ENCODE measurements around the gene ZNF417. TPM values are rescaled to one million over a fixed set of nuclear protein-coding genes. Genes with fewer than 3 reads are reported as not detected.
A peak's percentile ranks its signal among the peaks of the same experiment; 100 is the strongest.

The ZNF417 gene
- total RNA-seq, 1 donor from 2014 or later, result 25.9 TPM

GRCh38 chr19:57935731-57936130 lies 19.3 kb upstream of the ZNF417 start:
- Mint-ChIP-seq H3K4me3 (ENCODE audit: low read depth) (peak overlapping the region; percentile 97), H3K9me3 (ENCODE audit: low read depth) (peaks cover 48% of the 10 kb centered on the region), H3K27me3 (no peaks in the 10 kb centered on the region), H3K4me1 (ENCODE audit: low read depth) (peaks cover 6% of the 10 kb centered on the region), H3K27ac (peak overlapping the region; percentile 57), H3K36me3 (ENCODE audit: insufficient read depth) (peaks cover 72% of the 10 kb centered on the region)
- TF ChIP-seq, protein P1, sequence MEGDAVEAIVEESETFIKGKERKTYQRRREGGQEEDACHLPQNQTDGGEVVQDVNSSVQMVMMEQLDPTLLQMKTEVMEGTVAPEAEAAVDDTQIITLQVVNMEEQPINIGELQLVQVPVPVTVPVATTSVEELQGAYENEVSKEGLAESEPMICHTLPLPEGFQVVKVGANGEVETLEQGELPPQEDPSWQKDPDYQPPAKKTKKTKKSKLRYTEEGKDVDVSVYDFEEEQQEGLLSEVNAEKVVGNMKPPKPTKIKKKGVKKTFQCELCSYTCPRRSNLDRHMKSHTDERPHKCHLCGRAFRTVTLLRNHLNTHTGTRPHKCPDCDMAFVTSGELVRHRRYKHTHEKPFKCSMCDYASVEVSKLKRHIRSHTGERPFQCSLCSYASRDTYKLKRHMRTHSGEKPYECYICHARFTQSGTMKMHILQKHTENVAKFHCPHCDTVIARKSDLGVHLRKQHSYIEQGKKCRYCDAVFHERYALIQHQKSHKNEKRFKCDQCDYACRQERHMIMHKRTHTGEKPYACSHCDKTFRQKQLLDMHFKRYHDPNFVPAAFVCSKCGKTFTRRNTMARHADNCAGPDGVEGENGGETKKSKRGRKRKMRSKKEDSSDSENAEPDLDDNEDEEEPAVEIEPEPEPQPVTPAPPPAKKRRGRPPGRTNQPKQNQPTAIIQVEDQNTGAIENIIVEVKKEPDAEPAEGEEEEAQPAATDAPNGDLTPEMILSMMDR (IDR thresholded peaks at IDR 0.05; ENCODE audit: unreplicated experiment), result no peak
- no peak for DNase-seq (ENCODE audit: low spot score, unreplicated experiment)

GRCh38 chr19:57934820-57935665 lies 18.7 kb upstream of the ZNF417 start, which contains the start of gene ZNF418:
Gene ZNF418, minus strand, starts transcription at chr19:57935402. Its CDS starts 1,580 bp downstream, at chr19:57933822.
- H3K27ac Mint-ChIP-seq, result peak within 1 kb of the TSS; percentile 97
- peaks cover 6% of the 10 kb centered on the region for H3K4me1 Mint-ChIP-seq (ENCODE audit: low read depth)
- H3K9me3 Mint-ChIP-seq (ENCODE audit: low read depth), result peaks cover 52% of the 10 kb centered on the region
- H3K36me3 Mint-ChIP-seq (ENCODE audit: insufficient read depth), result peaks cover 76% of the 10 kb centered on the region
- peak; percentile 21 for DNase-seq (ENCODE audit: low spot score, unreplicated experiment)
- H3K27me3 Mint-ChIP-seq, result no peaks in the 10 kb centered on the region
- TF ChIP-seq, protein P1 (IDR thresholded peaks at IDR 0.05; ENCODE audit: unreplicated experiment), result no peak
- H3K4me3 Mint-ChIP-seq (ENCODE audit: low read depth), result peak within 1 kb of the TSS; percentile 97

GRCh38 chr19:57927587-57927986 lies 11.2 kb upstream of the ZNF417 start:
- H3K4me1 Mint-ChIP-seq (ENCODE audit: low read depth), result no peaks in the 10 kb centered on the region

GRCh38 chr19:57914531-57914930 lies 1.9 kb downstream of the ZNF417 start:
- H3K27ac Mint-ChIP-seq, result no peak overlapping the region
- peaks cover 2% of the 10 kb centered on the region for H3K9me3 Mint-ChIP-seq (ENCODE audit: low read depth)
- no peaks in the 10 kb centered on the region for H3K27me3 Mint-ChIP-seq
- peaks cover 18% of the 10 kb centered on the region for H3K4me1 Mint-ChIP-seq (ENCODE audit: low read depth)
- DNase-seq (ENCODE audit: low spot score, unreplicated experiment), result no peak
- TF ChIP-seq, protein P1 (IDR thresholded peaks at IDR 0.05; ENCODE audit: unreplicated experiment), result no peak
- H3K4me3 Mint-ChIP-seq (ENCODE audit: low read depth), result peak overlapping the region; percentile 95
- peaks cover 36% of the 10 kb centered on the region for H3K36me3 Mint-ChIP-seq (ENCODE audit: insufficient read depth)

More at GRCh38 chr19:57927587-57927986, 11.2 kb upstream of the ZNF417 start:
- Mint-ChIP-seq H3K27me3 (no peaks in the 10 kb centered on the region), H3K27ac (no peak overlapping the region), H3K9me3 (ENCODE audit: low read depth) (peaks cover 54% of the 10 kb centered on the region), H3K36me3 (ENCODE audit: insufficient read depth) (peaks cover 86% of the 10 kb centered on the region), H3K4me3 (ENCODE audit: low read depth) (no peak overlapping the region)
- TF ChIP-seq, protein P1 (IDR thresholded peaks at IDR 0.05; ENCODE audit: unreplicated experiment), result no peak
- DNase-seq (ENCODE audit: low spot score, unreplicated experiment), result no peak

DNA sequence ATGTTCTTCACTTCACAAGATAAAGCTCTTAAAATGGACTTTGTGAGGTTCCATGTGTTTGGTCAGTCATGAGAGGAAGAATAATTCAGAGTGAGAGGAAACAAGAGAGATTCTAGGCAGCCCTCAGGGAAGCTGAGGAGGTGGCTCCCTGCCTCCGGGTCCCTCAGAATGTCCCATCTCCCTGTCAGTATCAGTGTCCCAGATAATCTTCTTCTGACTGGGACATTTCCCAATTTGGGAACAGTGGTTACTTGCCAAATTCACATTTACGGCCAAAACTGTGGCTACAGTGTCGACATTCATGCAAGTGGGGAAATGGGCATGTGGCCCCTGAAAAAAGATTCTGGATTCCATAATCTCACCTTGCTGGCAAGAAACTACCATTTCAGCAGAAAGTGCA lies 9.0 kb downstream of the ZNF417 start:
- Mint-ChIP-seq H3K4me3 (ENCODE audit: low read depth) (no peak overlapping the region), H3K36me3 (ENCODE audit: insufficient read depth) (peaks cover 48% of the 10 kb centered on the region), H3K27me3 (no peaks in the 10 kb centered on the region), H3K4me1 (ENCODE audit: low read depth) (peaks cover 3% of the 10 kb centered on the region), H3K9me3 (ENCODE audit: low read depth) (no peaks in the 10 kb centered on the region), H3K27ac (no peak overlapping the region)
- DNase-seq (ENCODE audit: low spot score, unreplicated experiment), result no peak
- TF ChIP-seq, protein P1 (IDR thresholded peaks at IDR 0.05; ENCODE audit: unreplicated experiment), result no peak

Measured in progenitor cell of endocrine pancreas (in vitro differentiated cells).